ENCODE results near the gene HRCT1. TPM values are rescaled to one million over a fixed set of nuclear protein-coding genes. Genes with fewer than 3 reads are reported as not detected.

The HRCT1 gene
- total RNA-seq, 2 donors from 2014 or later, result 4.9 to 12.5 TPM

DNA sequence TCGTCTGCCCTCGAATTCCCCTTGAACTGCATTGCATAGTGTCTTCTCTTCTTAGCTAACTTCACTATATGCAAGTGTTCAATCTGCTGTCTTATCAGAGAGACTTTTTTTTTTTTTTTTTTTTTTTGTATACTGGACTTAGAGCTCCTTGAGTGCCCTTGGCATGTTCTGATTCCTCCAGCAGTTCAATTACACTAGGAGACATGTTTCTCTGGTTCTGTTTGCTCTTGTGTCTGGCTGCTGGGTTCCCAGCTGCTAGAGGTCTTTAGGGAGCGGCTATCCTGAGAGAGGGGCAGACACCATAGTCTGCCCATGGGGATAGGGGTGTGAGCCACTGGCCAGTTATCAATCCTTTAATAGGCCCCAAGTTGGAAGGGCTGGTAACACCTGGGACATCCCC, 38.8 kb downstream of the HRCT1 start:
- DNase-seq (ENCODE audit: low spot score), result no peak
- peaks cover 0 to 26% of the 10 kb centered on the region in 2 donors for H3K4me1 ChIP-seq
- H3K9me3 ChIP-seq, result no peaks in the 10 kb centered on the region
- TF ChIP-seq CTCF (IDR thresholded peaks at IDR 0.05), result no peak
- H3K27ac ChIP-seq, result peak overlapping the region; percentile 37 to 48
- no peaks in the 10 kb centered on the region for H3K36me3 ChIP-seq
- no peaks in the 10 kb centered on the region for H3K27me3 ChIP-seq
- H3K4me3 ChIP-seq, result no peak overlapping the region

DNA sequence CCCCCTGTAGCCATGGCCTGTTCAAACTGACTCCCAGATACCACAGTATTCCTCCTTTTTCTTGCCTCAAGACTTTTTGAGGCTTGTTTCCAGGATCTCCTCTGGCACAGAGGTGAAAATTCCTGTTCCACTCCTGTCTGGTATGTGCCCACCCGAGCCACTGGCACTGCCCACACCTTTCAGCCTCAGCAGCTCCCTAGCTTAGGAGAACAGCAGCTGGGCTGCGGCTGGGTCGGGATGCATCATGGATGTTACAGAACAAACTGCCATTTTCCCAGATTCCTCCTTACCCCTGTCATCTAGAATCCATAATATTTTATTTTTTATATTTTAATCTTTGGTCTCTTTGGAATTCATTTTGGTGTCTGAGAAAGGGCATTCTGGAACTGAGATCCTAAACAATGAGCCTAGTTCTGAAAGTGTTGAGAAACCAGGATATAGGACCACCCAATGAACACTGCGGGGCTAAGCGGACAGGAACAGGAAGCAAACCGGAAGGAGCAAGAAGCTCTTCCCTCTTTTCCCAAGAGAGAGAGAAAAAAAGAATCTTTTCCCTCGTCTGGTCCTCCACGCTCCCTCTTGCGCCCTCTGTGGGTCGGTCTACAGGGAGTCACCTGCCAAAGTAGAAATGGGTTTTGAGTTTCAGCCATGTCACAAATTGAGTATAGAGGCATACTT, 39.5 kb downstream of the HRCT1 start:
- Histone ChIP-seq H3K27me3 (no peaks in the 10 kb centered on the region), H3K36me3 (no peaks in the 10 kb centered on the region), H3K9me3 (no peaks in the 10 kb centered on the region), H3K27ac (peak overlapping the region; percentile 37 to 48), H3K4me3 (peak overlapping the region; percentile 17 to 22), H3K4me1 (peaks cover 0 to 26% of the 10 kb centered on the region in 2 donors)
- peak; percentile 81 for DNase-seq (ENCODE audit: low spot score)
- peak; percentile 89 for TF ChIP-seq CTCF (IDR thresholded peaks at IDR 0.05)

- no peak for DNase-seq (ENCODE audit: low spot score)
- no peak overlapping the region for H3K4me3 ChIP-seq
- no peaks in the 10 kb centered on the region for H3K36me3 ChIP-seq
- peak overlapping the region in 1 of 2 donors; percentile 42 for H3K27ac ChIP-seq
- no peak for TF ChIP-seq CTCF (IDR thresholded peaks at IDR 0.05)
- H3K4me1 ChIP-seq, result peaks cover 0 to 26% of the 10 kb centered on the region in 2 donors
- H3K9me3 ChIP-seq, result no peaks in the 10 kb centered on the region
- H3K27me3 ChIP-seq, result no peaks in the 10 kb centered on the region
These were observed 42.4 kb downstream of the HRCT1 start for GRCh38 chr9:35948451-35948850.

DNA sequence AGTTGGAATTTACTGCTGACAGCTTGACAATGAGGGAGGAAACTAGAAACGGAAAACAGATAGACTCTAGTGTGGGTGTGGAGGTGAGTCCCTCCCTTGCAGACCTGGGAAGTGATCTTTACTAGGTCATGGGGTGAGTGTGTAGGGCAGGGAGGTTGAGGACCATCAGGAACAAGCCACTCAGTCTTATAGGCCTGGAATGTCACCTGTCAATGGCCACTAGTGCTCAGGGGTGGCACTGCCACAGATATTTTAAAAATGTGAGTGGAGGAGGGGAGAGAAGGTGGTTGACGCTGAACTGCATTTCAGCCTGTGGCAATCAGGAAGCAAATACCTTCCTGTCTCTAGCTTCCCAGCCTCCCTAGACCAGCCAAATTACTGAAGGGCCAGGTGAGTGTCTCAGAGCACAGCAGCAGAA, 42.9 kb downstream of the HRCT1 start:
- no peaks in the 10 kb centered on the region for H3K36me3 ChIP-seq
- TF ChIP-seq CTCF (IDR thresholded peaks at IDR 0.05), result no peak
- no peaks in the 10 kb centered on the region for H3K27me3 ChIP-seq
- no peak for DNase-seq (ENCODE audit: low spot score)
- H3K4me1 ChIP-seq, result peaks cover 0 to 26% of the 10 kb centered on the region in 2 donors
- H3K4me3 ChIP-seq, result no peak overlapping the region
- no peaks in the 10 kb centered on the region for H3K9me3 ChIP-seq
- peak overlapping the region in 1 of 2 donors; percentile 42 for H3K27ac ChIP-seq

DNA sequence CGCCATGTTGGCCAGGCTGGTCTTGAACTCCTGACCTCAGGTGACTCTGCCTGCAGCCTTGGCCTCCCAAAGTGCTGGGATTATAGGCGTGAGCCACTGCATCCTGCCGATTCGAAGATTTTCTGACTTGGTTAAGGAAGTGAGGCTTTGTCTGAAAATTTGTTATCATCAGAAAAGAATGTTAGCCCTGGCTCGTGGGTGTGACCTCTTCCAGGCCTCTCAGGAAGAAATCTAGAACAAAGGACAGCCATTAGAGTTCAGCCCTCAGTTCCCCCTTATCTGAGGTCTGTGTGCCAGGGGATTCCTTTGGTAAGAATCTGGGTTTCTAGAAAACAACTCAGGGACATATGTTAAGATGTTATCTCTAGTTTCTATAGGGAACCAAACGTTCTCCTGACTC, 45.7 kb downstream of the HRCT1 start:
- H3K27ac ChIP-seq, result peak overlapping the region in 1 of 2 donors; percentile 60

More for the DNA sequence above, 45.7 kb downstream of the HRCT1 start:
- Histone ChIP-seq H3K9me3 (no peaks in the 10 kb centered on the region), H3K4me1 (peaks cover 0 to 9% of the 10 kb centered on the region in 2 donors), H3K36me3 (no peaks in the 10 kb centered on the region), H3K27me3 (no peaks in the 10 kb centered on the region), H3K4me3 (no peak overlapping the region)
- no peak for DNase-seq (ENCODE audit: low spot score)
- no peak for TF ChIP-seq CTCF (IDR thresholded peaks at IDR 0.05)
